Measurements from ENCODE around the gene PNN.
A peak's percentile ranks its signal among the peaks of the same experiment; 100 is the strongest.
"Not testable (repeated sequence)": the region's sequence is repeated elsewhere in the genome, so short reads cannot be mapped to it uniquely, and the experiment has no call there.

The PNN gene

DNA sequence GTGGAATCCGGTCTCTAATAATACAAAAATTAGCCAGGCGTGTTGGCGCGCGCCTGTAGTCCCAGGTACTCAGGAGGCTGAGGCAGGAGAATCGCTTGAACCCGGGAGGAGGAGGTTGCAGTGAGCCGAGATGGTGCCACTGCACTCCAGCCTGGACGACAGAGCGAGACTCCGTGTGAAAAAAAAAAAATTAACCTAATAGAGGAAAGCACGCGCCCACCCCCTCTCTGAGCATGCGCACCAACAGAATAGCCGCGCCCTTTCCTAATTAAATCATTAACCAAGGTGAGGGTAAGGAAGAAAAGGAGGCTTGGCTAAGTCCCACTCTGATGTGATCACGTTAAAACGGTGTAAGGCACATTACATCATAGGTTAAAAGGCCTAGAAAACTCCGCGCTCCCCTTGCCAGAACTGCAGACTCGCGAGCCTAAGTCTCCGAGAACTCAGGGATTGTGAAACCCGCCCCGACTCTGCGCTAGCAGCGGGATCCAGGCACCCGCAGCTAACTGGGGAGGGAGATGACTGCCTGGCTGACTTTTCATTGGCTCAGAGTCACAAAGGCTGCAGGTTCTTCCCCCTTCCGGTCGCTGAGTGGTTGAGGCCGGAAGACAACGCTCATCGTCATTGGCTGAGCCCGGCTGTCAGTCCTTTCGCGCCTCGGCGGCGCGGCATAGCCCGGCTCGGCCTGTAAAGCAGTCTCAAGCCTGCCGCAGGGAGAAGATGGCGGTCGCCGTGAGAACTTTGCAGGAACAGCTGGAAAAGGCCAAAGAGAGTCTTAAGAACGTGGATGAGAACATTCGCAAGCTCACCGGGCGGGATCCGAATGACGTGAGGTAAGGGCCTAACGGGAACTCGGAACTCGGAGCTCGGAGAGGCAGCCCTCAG is at the start of gene PNN:
Gene PNN, plus strand, starts transcription at position 695 of the 885 bp plus-strand sequence. Its CDS starts 26 bp downstream, at position 721.
- DNase-seq, result peak; percentile 99

DNA sequence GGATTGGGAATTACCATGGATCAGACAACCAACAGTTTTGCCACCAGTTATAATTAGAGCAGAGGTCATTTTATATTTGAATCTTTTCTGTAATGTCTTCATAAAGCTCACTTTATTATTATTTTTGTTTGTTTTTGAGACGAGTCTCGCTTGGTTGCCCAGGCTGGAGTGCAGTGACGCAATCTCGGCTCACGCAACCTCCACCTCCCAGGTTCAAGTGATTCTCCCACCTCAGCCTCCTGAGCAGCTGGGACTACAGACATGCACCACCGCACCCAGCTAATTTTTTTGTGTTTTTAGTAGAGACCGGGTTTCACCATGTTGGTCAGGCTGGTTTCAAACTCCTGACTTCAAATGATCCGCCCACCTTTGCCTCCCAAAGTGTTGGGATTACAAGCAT is 37.2 kb upstream of the PNN start:
- DNase-seq, result not testable (repeated sequence)

DNA sequence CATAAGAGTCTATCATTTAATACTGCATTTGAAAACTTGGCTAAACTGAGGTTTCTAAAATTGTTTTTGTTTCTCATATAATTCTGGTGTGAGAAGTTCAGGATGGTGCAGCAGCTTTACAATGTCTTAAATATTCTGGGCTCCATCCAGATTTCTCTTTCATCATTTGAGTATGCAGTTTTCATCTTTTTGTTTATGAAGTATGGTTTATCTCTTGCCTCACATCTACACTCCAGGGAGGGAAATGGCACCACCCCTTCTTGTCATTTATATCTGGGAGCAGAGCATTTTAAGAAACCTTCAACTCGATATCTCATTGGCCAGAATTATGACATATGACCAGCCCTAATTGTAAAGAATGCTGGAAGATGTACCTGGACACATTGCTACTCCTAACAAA is 36.6 kb upstream of the PNN start:
- DNase-seq, result no peak

DNA sequence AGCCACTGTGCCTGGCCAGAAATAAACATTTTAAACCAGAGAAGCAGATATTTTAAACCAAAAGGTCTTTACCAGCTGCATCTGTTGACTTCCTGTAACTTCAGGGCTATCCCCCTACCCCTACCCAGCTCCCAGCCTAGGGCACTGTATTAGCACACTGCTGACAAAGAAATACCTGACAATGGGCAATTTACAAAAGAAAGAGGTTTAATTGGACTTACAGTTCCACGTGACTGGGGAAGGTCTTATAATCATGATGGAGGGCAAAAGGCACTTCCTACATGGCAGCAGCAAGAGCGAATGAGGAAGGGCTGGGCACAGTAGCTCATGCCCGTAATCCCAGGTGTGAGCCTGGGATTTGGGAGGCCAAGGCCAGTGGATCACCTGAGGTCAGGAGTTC is 34.9 kb upstream of the PNN start:
- no peak for DNase-seq

DNA sequence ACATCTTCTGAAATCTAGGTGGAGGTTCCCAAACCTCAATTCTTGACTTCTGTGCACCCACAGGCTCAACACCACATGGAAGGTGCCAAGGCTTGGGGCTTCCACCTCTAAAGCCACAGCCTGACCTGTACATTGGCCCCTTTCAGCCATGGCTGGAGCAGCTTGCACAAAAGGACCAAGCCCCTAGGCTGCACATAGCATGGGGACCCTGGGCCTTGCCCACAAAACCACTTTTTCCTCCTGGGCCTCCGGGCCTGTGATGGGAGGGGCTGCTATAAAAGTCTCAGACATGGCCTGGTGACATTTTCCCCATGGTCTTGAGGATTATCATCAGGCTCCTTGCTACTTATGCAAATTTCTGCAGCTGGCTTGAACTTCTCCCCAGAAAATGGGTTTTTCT is 33.4 kb upstream of the PNN start:
- not testable (repeated sequence) for DNase-seq

DNA sequence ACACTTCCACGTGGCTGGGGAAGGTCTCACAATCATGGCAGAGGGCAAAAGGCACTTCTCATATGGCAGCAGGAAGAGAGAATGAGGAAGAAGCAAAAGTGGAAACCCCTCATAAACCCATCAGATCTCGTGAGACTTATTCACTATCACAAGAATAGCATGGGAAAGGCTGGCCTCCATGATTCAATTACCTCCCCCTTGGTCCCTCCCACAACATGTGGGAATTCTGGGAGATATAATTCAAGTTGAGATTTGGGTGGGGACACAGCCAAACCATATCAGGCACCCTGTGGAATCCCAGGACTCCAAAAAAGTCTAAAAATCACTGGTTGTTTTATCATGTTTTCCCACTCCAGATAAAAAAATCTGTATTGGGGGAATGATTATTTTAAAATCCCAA is 31.8 kb upstream of the PNN start:
- not testable (repeated sequence) for DNase-seq

DNA sequence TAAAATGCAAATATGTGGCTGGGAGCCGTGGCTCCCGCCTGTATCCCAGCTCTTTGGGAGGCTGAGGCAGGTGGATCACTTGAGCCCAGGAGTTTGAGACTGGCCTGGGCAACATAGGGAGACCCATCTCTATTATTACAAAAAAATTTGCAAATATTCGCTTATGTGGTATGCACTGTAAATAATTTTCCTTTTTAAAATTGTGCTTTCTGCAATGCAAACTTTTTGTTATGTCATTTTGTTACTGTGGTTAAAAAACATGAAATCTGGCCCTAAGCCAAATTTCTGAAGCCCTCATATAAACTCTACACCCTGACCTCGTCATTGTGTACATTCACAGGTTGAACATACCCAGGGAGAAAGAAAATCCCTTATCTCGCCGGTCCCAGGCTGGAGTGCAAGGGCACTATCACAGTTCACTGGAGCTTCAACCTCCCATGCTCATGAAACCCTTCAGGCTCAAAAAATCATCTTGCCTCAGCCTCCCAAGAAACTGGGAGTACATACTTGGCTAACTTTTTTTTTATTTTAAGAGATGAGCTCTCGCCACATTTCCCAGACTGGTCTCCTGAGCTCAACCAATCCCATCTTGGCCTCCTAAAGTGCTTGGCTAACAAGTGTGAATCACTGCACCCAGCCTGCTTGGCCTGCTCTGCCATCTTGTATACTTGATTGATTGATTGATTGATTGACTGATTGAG is 29.6 kb upstream of the PNN start:
- DNase-seq, result no peak

DNA sequence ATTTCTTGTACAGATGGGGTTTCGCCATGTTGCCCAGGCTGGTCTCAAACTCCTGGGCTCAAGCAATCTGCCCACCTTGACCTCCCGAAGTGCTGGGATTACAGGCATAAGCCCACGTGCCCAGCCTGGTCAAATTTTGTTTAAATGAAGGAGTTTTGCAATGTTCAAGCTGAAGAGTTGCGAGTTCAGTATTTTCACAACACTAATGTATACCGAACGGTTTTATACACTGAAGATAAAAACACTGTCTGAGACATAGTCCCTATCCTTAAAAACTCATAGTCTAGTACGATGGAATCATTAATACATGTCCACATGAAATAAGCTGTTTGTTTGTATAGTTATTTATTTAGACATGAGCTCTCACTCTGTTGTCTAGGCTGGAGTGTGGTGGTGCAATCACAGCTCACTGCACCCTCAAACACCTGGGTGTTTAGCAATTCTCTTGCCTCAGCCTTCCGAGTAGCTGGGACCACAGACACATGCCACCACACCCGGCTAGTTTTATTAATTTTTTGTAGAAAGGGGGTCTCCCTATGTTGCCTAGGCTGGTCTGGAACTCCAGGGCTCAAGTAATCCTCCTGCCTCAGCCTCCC is 20.4 kb upstream of the PNN start:
- DNase-seq, result no peak

DNA sequence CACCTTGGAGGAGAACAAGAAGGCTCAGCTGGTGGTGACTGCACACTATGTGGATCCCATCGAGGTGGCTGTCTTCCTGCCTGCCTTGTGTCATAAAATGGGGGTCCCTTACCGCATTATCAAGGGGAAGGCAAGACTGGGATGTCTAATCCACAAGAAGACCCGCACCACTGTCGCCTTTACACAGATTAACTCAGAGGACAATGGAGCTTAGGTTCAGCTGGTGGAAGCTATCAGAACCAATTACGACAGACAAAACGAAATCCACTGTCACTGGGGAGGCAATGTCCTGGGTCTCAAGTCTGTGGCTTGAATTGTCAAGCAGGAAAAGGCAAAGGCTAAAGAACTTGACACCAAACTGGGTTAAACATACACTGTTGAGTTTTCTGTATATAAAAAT is 17.6 kb upstream of the PNN start:
- DNase-seq, result no peak

DNA sequence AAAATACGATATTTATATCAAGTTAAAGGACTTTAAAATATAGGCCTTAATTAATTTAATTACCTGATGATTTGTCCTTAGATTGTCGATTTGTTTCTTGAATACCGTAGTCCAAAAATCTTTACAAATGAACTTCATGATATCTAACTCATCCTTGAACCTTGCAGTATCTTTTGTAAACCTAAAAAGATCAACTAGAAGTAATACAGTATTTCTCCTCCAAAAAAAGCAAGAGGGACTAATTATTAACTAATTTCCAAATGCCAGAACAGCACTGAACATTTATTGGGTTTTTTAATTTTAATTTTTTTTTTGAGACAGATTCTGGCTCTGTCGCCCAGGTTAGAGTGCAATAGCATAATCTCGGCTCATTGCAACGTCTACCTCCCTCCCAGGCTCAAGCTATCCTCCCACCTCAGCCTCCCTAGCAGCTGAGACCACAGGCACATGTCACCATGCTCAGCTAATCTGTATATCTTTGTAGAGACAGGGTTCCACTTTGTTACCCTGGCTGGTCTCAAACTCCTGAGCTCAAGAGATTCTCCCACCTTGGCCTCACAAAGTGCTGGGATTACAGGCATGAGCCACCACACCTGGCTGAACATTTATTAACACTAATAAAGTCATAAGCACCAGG is 16.7 kb upstream of the PNN start:
- no peak for DNase-seq

DNA sequence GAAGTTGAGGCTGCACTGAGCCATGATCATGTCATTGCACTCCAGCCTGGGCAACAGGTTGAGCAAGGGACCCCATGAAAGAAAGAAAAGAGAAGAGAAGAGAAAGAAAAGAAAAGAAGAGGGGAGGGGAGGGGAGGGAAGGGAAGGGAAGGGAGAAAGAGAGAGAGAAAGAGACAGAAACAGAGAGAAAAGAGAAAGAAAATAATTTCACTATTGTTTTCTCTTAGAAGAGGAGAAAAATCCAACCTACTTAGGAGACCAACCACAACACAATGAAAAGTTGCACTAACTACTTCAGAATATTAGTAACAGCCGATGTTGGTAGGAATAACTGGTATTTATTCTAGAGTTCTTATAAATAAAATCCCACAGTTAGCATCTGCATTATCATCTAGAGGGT is 14.6 kb upstream of the PNN start:
- no peak for DNase-seq

DNA sequence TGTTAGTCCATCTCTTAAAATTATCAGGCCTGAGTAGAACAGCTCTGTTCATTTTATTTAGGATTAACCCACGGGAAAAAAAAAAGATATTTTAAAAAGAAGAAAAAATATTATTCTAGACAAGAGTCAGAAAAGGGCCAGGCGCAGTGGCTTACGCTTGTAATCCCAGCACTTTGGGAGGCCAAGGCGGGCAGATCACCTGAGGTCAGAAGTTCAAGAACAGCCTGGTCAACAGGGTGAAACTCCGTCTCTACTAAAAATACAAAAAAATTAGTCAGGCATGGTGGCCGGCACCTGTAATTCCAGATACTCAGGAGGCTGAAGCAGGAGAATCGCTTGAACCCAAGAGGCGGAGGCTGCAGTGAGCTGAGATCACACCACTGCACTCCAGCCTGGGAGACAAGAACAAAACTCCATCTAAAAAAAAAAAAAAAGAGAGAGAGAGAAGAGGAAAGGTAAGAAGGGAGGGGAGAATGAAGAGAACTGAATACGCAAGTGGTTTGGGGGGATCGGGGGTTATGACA is 7.2 kb upstream of the PNN start:
- not testable (repeated sequence) for DNase-seq

DNA sequence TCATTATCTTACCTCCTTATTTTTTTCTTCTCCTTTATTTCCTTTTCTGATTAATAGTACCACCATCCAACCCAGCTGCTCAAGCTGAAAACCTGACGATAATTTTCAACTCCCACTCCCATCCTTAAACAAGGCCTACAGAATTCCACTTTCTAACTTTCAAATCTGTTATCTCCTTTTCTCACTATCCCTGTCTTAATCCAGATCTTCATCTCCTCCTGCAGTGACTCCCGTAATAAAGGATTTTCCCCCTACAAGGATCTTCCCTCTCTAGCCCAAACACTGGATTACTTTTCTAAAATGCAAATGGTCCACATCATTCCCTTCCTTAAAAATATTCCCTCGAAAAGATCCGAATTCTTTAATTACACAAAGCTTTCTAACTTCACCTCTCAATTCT is 6.5 kb upstream of the PNN start:
- DNase-seq, result no peak

DNA sequence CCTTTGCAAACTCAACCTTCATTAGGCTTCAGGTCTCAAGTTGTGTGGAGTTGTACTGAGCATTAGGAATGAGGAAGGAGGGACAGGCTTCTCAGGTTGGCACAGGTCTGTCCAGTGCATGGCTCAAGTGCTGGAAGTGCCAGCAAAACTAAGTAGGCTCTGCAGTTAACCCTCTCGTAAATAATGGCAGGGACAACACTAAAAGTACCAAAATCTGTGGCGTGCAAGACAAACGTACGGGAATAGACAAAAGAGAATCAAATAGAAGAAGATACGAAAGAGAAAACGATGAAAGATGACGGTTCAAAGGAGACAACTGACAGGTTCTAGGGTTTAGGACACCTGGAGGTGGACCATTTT is 5.5 kb upstream of the PNN start:
- DNase-seq, result no peak

DNA sequence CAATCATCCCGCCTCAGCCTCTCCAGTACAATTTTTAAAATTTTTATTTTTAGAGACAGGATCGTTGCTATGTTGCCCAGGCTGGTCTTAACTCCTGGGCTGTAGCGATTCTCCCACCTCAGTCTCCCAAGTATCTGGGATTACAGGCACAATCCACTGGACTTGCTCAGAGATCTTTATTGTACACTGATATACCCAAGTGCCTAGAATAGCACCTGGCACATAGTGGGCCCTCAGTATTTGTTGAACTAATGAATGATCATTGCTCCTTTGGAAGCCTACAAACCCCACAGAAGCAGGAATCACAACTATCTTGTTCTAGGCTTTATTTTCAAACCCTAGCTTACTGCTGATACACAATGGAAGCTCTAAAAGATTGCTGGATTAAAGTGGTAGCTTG is 1.9 kb upstream of the PNN start:
- DNase-seq, result no peak

DNA sequence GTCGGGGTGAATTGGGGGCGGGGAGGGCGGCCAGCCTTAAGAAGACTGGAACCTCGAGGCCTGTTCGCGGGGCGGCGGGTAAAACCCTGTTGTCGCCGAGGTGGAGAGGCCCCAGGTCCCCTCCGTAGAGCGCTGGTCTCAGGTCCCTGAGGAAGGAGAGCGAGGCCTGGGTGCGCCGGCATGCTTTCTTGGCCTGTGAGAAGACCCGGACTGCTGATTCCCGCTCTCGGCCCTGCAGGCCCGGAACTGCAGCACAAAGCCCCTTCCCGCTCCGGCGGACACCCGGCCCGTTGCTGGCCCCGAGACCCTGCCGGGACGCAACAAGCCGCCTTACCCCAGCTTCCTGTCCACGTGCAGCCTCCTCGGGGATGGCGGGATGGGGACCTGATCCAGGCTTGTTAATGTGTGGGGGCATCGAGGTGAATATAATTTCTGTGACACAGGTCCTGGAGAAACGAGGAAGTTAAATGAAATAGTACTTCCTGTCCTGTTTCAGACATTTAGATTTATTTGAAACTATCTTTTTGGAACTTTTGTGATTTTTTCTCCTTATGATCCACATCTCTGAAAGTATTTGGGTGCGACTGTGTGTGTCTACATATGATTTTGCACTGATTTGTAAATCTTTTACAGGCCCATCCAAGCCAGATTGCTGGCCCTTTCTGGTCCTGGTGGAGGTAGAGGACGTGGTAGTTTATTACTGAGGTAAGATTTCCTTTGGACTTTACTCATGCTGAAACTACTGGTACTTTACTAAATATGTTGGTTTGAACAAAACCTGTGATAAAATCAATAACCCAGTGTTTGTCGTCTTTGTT is 600 bp downstream of the PNN start:
- DNase-seq, result no peak

DNA sequence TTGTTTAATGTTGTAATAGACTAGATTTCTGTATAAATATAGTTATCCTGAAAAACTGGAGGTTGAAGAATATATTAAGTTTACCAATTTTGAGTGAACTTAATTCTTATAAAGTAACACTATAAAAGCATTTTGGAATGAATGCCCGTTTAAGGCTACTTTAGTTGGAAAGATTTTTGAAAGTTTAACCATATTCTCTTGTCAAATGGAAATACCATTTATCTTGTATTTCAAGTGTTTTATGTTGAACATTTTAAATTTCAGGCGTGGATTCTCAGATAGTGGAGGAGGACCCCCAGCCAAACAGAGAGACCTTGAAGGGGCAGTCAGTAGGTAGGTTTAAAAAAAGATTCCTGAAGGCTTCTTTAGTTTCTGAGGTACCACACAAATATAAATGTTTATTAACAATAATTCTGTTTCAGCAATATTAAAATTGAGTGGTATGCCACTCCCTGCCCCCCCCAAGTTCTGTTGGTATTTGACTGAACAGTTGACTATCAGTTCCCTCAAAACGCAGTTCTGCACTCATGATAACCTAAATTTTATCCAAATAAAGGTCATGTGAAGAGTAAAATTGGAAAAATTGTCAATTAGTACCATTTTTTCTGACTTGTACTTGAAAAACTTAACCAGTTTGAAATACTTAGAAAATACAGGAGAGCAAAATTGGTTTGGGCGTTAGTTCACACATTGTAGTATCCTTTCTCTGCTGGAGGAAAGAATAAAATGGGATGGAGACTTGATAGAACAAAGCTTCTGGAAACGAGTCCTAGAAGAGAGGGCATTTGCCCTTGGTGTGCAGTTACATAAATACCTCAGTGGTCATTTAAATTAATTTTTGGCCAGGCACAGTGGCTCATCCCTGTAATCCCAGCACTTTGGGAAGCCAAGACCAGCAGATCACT is 1.5 kb downstream of the PNN start:
- DNase-seq, result no peak

DNA sequence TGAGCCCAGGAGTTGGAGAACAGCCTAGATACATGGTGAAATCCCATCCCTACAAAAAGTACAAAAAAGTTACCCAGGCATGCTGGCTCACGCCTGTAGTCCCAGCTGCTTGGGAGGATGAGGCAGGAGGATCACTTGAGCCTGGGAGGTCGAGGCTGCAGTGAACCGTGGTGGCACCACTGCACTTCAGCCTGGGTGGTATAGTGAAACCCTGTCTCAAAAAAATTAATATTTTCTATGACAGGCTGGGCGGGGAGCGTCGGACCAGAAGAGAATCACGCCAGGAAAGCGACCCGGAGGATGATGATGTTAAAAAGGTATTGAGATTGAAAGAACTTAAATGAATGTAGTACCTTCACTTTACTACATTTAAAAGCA is 2.1 kb downstream of the PNN start:
- no peak for DNase-seq

DNA sequence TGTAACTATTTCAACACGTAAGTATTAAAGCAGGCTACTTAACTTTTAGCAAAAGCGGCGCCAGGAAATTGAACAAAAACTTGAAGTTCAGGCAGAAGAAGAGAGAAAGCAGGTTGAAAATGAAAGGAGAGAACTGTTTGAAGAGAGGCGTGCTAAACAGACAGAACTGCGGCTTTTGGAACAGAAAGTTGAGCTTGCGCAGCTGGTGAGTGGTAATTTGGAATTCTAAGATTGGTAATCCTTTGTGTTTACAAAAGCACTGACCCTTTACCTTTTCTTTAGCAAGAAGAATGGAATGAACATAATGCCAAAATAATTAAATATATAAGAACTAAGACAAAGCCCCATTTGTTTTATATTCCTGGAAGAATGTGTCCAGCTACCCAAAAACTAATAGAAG is 4.0 kb downstream of the PNN start:
- DNase-seq, result no peak

DNA sequence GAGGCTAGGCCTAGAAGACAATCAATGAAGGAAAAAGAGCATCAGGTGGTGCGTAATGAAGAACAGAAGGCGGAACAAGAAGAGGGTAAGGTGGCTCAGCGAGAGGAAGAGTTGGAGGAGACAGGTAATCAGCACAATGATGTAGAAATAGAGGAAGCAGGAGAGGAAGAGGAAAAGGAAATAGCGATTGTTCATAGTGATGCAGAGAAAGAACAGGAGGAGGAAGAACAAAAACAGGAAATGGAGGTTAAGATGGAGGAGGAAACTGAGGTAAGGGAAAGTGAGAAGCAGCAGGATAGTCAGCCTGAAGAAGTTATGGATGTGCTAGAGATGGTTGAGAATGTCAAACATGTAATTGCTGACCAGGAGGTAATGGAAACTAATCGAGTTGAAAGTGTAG is 5.5 kb downstream of the PNN start:
- DNase-seq, result no peak

DNA sequence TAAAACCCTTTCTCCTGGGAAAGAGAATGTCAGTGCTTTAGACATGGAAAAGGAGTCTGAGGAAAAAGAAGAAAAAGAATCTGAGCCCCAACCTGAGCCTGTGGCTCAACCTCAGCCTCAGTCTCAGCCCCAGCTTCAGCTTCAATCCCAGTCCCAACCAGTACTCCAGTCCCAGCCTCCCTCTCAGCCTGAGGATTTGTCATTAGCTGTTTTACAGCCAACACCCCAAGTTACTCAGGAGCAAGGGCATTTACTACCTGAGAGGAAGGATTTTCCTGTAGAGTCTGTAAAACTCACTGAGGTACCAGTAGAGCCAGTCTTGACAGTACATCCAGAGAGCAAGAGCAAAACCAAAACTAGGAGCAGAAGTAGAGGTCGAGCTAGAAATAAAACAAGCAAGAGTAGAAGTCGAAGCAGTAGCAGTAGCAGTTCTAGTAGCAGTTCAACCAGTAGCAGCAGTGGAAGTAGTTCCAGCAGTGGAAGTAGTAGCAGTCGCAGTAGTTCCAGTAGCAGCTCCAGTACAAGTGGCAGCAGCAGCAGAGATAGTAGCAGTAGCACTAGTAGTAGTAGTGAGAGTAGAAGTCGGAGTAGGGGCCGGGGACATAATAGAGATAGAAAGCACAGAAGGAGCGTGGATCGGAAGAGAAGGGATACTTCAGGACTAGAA is 6.1 kb downstream of the PNN start:
- no peak for DNase-seq
